Mucosa of descending colon (tissue), 3 donors: ENCODE data around the gene CYP4B1. TPM values are rescaled to one million over a fixed set of nuclear protein-coding genes. Genes with fewer than 3 reads are reported as not detected.

Experiments used
- ATAC-seq: fragments of 200-7000 bp; cut with Tn5 transposase; one replicate; pipeline ENCODE4 v1.9.1; 2020; ENCODE audit warnings: mild to moderate bottlenecking, moderate library complexity
- DNase-seq, 3 donors: peaks; one replicate each; pipeline ENCODE4 v3.0.0-alpha.2; 2020
- H3K36me3 ChIP-seq: fragments of 200-600 bp; one replicate; pipeline ENCODE4 v1.8.0; 2021; ENCODE audit warnings: low read depth, mild to moderate bottlenecking
- H3K4me1 ChIP-seq: fragments of 200-600 bp; one replicate; pipeline ENCODE4 v1.8.0; 2021; ENCODE audit warnings: low read depth, mild to moderate bottlenecking
- H3K4me3 ChIP-seq: fragments of 200-600 bp; one replicate; pipeline ENCODE4 v1.8.0; 2021; ENCODE audit warnings: mild to moderate bottlenecking
- H3K9me3 ChIP-seq: fragments of 200-600 bp; one replicate; pipeline ENCODE4 v1.8.0; 2021; ENCODE audit warnings: mild to moderate bottlenecking
- intact Hi-C, 2 donors: fragments of 100-400 bp; cut with DNase I in 1 of 2; cut with micrococcal nuclease in 1 of 2; formaldehyde crosslinking; loops; one replicate each; pipeline versions ENCODE4 v1.11.0 to v1.11.1; 2022; cut with DNase I, micrococcal nuclease
- total RNA-seq, 3 donors: library from RNA; stranded (reverse); fragmentation: NEBNext Ultra II Directional in 2 of 3; extraction: Animal tissue kit (Norgen Biotek cat#: 25700) in 2 of 3; gene quantifications; one replicate each; pipeline versions ENCODE4 v1.2.1 to v1.2.4, GENCODE V29; 2021 to 2023
- TF ChIP-seq, protein P1 (sequence below): fragments of 200-600 bp; IDR thresholded peaks from one replicate; pipeline ENCODE4 v1.8.0; 2022; ENCODE audit warnings: antibody characterized with exemption, mild to moderate bottlenecking
- donor health status: DM: no; HTN: no; CAD: no; lungs with moderate emphysema.
- donor health status: DM: no; HTN: no; CAD: no.
- donor health status: DM: no; HTN: yes; CAD: no.

The CYP4B1 gene
- total RNA-seq, 3 donors from 2014 or later: 0.98 to 11.0 (median 5.5) TPM

DNA sequence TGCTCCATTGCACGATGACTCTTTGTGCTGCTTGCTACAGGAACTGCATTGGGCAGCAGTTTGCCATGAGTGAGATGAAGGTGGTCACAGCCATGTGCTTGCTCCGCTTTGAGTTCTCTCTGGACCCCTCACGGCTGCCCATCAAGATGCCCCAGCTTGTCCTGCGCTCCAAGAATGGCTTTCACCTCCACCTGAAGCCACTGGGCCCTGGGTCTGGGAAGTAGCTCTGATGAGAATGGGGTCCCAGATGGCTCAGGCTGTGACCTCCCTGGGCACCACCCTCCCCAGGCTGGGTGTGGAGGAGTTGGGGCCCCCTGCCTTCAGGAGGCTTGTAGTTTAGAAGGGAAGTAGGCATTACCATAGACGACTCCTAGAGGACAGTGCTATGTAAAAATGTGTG lies 19.7 kb downstream of the CYP4B1 start:
- no peaks in the 10 kb centered on the region for H3K9me3 ChIP-seq
- TF ChIP-seq, protein P1, sequence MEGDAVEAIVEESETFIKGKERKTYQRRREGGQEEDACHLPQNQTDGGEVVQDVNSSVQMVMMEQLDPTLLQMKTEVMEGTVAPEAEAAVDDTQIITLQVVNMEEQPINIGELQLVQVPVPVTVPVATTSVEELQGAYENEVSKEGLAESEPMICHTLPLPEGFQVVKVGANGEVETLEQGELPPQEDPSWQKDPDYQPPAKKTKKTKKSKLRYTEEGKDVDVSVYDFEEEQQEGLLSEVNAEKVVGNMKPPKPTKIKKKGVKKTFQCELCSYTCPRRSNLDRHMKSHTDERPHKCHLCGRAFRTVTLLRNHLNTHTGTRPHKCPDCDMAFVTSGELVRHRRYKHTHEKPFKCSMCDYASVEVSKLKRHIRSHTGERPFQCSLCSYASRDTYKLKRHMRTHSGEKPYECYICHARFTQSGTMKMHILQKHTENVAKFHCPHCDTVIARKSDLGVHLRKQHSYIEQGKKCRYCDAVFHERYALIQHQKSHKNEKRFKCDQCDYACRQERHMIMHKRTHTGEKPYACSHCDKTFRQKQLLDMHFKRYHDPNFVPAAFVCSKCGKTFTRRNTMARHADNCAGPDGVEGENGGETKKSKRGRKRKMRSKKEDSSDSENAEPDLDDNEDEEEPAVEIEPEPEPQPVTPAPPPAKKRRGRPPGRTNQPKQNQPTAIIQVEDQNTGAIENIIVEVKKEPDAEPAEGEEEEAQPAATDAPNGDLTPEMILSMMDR: no peak
- DNase-seq (no peak), ATAC-seq (no peak)
- H3K36me3 ChIP-seq: no peaks in the 10 kb centered on the region
- H3K4me3 ChIP-seq: no peak overlapping the region
- intact Hi-C loops: no loop called here
- H3K4me1 ChIP-seq: no peaks in the 10 kb centered on the region

DNA sequence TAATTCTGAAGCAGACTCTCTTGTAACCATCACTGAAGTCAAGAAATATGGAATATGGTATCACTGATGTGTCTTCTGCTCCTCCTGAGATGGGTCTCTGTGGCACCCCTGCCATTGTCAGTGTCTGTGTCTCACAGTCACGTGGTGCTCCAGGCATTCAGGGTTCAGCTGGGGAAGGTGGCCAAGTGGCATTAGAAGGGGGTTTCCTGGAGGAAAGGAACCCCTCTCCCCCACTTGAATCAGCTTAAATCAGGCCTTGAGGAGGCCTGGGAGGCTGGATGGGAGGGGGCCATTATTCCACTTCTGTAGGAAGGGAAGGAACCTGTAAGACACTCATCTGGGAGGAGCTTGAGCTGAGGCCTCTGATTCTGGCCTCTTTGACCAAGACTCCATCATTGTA lies 20.5 kb downstream of the CYP4B1 start:
- no peak for ATAC-seq

DNA sequence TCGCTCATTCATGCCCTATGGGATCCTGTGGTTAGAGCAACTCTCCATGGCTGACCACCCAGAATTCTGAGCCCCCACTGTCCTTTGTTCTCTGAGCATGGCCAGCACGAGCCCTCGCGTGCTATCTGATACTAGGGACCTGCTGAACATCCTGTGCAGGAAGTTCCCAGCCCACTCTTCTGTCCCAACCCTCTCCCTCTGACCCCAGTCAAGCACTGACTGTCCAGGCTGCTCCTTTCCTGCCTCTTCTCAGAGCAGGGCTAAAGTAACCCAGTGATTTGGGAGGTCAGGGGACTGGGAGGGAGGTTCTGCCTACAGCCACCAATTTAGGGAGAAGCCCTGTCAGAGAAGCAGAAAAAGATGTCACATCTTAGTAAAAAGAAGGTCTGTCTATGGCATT lies 21.2 kb downstream of the CYP4B1 start:
- Histone ChIP-seq H3K4me1 (no peaks in the 10 kb centered on the region), H3K36me3 (no peaks in the 10 kb centered on the region), H3K9me3 (no peaks in the 10 kb centered on the region), H3K4me3 (no peak overlapping the region)
- ATAC-seq (no peak), DNase-seq (no peak)
- intact Hi-C loops: no loop called here
- TF ChIP-seq, protein P1: no peak

More for the DNA sequence above, 20.5 kb downstream of the CYP4B1 start:
- Histone ChIP-seq H3K9me3 (no peaks in the 10 kb centered on the region), H3K4me3 (no peak overlapping the region), H3K4me1 (no peaks in the 10 kb centered on the region), H3K36me3 (no peaks in the 10 kb centered on the region)
- TF ChIP-seq, protein P1: no peak
- intact Hi-C loops: no loop called here
- DNase-seq: no peak

DNA sequence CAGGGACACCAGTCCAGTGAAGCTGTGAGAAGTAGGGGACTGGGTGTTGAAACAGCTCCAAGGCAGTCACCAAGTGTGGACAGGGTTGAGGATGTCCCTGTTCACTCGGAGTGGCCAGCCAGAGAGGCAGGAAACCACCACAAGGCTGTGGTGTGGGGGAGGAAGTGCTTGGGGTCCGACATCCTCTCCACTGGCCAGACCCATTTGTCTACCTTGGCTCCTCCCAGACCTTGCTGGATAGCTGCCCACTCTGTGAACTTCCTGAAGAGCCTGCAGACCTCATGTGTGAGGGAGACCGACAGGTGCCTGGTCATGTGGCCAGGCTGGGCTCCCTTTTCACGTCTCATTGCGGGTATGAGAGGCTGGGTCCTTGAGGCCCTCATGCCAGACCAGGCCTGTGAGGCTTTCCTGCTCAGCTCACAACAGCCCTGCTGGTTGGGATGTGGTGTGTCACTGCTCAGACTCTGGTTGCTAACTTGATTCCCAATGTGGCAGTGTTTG lies 21.8 kb downstream of the CYP4B1 start:
- no peak overlapping the region for H3K4me3 ChIP-seq
- intact Hi-C loops: no loop called here
- ATAC-seq: no peak

DNA sequence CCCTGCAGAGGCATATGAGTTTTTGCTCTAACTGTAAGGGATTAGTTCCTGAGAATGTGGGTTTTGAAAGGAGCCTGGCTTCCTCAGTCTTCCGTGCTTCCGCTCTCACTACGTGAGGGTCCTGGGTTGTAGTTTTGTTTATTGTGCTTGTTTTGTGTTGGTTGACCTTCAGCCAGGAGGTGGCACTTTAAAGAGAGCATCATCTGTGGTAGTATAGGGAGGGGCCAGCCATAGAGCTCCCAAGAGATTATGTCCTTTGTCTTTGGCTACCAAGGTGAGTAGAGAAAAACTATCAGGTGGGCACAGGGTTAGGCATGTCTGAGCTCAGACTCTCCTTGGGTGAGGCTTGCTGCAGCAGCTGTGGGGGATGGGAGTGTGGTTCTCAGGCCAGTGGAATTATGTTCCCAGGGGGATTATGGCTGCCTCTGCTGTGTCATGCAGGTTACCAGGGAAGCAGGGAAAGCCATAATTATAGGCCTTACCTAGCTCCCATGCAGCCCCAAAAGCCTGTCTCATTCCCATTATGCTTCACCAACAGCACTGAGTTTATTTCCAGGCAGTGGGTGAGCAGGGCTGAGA lies 23.5 kb downstream of the CYP4B1 start:
- Histone ChIP-seq H3K36me3 (no peaks in the 10 kb centered on the region), H3K4me3 (no peak overlapping the region), H3K4me1 (no peaks in the 10 kb centered on the region), H3K9me3 (no peaks in the 10 kb centered on the region)
- intact Hi-C loops: no loop called here
- ATAC-seq (no peak), DNase-seq (no peak)
- TF ChIP-seq, protein P1: no peak

More for the DNA sequence above, 21.8 kb downstream of the CYP4B1 start:
- Histone ChIP-seq H3K36me3 (no peaks in the 10 kb centered on the region), H3K9me3 (no peaks in the 10 kb centered on the region), H3K4me1 (no peaks in the 10 kb centered on the region)
- TF ChIP-seq, protein P1: no peak
- no peak for DNase-seq
